ENCODE results near the gene RPL29.

DNA sequence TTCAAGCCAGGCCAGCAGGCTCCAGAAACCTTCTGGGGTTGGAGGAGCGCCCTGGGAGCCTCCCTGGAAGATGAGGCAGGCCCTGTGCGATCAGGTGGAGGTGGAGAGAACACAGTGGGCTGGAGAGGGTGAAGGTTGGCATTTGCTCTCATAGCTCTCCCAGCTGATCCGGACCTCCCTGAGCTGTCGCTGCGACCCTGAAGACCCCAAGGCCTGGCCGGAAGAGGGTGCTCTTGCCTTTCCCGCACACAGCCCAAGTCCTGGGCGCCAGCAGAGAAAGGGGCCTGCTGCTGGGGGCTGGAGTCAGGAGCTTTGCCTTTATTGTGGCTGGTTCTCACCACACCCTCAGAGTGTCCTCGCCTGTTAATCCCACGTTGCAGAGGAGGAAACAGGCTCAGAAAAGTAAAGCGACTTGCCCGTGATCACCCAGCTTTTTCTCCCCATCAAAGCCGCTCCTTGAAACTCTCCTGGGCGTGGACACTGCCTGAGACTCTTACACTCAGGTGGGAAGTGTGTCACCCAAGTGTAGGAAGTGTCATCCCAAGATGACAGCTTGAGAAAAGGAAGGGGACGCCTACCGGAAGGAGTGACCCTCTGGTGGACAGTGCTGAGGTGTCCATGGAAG lies 8.6 kb upstream of the RPL29 start:
- no peak for TF ChIP-seq EZH2 (IDR thresholded peaks at IDR 0.05; ENCODE audit: low read depth, low read length, severe bottlenecking)
- no peak for TF ChIP-seq KDM5A (IDR thresholded peaks at IDR 0.05; ENCODE audit: low read length)
- TF ChIP-seq POLR2A (IDR thresholded peaks at IDR 0.05; ENCODE audit: control extremely low read depth in 1 of 2, low read depth in 2 of 2, low read length in 2 of 2), result no peak
- TF ChIP-seq POLR2AphosphoS5 (IDR thresholded peaks at IDR 0.05; ENCODE audit: low read depth, low read length), result no peak
- TF ChIP-seq YY1 (IDR thresholded peaks at IDR 0.05; ENCODE audit: low read depth, low read length), result no peak
- TF ChIP-seq, protein P1, sequence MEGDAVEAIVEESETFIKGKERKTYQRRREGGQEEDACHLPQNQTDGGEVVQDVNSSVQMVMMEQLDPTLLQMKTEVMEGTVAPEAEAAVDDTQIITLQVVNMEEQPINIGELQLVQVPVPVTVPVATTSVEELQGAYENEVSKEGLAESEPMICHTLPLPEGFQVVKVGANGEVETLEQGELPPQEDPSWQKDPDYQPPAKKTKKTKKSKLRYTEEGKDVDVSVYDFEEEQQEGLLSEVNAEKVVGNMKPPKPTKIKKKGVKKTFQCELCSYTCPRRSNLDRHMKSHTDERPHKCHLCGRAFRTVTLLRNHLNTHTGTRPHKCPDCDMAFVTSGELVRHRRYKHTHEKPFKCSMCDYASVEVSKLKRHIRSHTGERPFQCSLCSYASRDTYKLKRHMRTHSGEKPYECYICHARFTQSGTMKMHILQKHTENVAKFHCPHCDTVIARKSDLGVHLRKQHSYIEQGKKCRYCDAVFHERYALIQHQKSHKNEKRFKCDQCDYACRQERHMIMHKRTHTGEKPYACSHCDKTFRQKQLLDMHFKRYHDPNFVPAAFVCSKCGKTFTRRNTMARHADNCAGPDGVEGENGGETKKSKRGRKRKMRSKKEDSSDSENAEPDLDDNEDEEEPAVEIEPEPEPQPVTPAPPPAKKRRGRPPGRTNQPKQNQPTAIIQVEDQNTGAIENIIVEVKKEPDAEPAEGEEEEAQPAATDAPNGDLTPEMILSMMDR (IDR thresholded peaks at IDR 0.05; ENCODE audit: control extremely low read depth in 1 of 3, insufficient read depth in 1 of 3, low read depth in 1 of 3, low read length in 3 of 3), result peak in 2 of 3 experiments; percentile 87 to 93; a peak in 3 of 4 replicates
- TF ChIP-seq EP300 (IDR thresholded peaks at IDR 0.05; ENCODE audit: borderline replicate concordance in 1 of 2, low read depth in 2 of 2, low read length in 2 of 2), result no peak
- no peak for TF ChIP-seq SIRT6 (IDR thresholded peaks at IDR 0.05; ENCODE audit: low read length)
- TF ChIP-seq CREB1 (IDR thresholded peaks at IDR 0.05), result no peak
- TF ChIP-seq POU5F1 (IDR thresholded peaks at IDR 0.05; ENCODE audit: low read depth, low read length), result no peak
